Endothelial cell of umbilical vein (primary cell): ENCODE measurements around the gene ARHGEF28. TPM values are rescaled to one million over a fixed set of nuclear protein-coding genes. Genes with fewer than 3 reads are reported as not detected.

Experiments used
- BruUV-seq: library from RNA; stranded (reverse); fragments of 400-500 nt; replicated peaks from 2 replicates; lab custom pipeline; 2021; lab: Mats Ljungman, UMichigan
- CTCF ChIA-PET: fragments of 300-600, 350-600 bp; sonication (Branson Sonifier 250); formaldehyde crosslinking; loops from one replicate; lab custom pipeline; 2021; ENCODE audit warnings: antibody characterized with exemption, inconsistent platforms; lab: Charles Lee
- POLR2A ChIA-PET: fragments of 300-600, 350-600 bp; sonication (Branson Sonifier 250); formaldehyde crosslinking; loops from one replicate; lab custom pipeline; 2021; ENCODE audit warnings: antibody characterized with exemption, inconsistent platforms; lab: Charles Lee
- DNase-seq: peaks from one replicate; pipeline ENCODE4 v3.0.0-alpha.2; 2011; ENCODE audit warnings: low read depth, low spot score
- FAIRE-seq: peaks from 2 replicates; lab custom pipeline; 2011; peaks lifted over from hg19 to GRCh38; lab: Jason Lieb, UNC
- H2AFZ ChIP-seq: 2 replicates; pipeline ENCODE4 v1.6.0; 2012; ENCODE audit warnings: low read depth, low read length, control low read depth, inconsistent platforms
- H3K27ac ChIP-seq: 2 replicates; pipeline ENCODE4 v1.5.1; 2011; ENCODE audit warnings: low read depth, mild to moderate bottlenecking, control low read depth, low read length, moderate library complexity; ENCODE audit not compliant: insufficient read depth
- H3K27me3 ChIP-seq, 2 experiments: 2 replicates each; pipeline versions ENCODE4 v1.6.0 to v1.6.1; 2011; ENCODE audit warnings: low read length in 2 of 2, mixed read lengths in 1 of 2; ENCODE audit not compliant: control insufficient read depth in 2 of 2, insufficient read depth in 2 of 2
- H3K36me3 ChIP-seq, 2 experiments: 2 replicates in 1 of 2; 3 replicates in 1 of 2; pipeline ENCODE4 v1.5.1; 2011; ENCODE audit warnings: low read length in 2 of 2, mild to moderate bottlenecking in 1 of 2, moderate library complexity in 1 of 2; ENCODE audit not compliant: control insufficient read depth in 2 of 2, insufficient read depth in 2 of 2; ENCODE audit errors: extremely low read depth in 1 of 2
- H3K4me1 ChIP-seq: 3 replicates; pipeline ENCODE4 v1.5.1; 2011; ENCODE audit warnings: mild to moderate bottlenecking, low read length; ENCODE audit not compliant: control insufficient read depth, insufficient read depth; ENCODE audit errors: extremely low read depth
- H3K4me2 ChIP-seq: 2 replicates; pipeline ENCODE4 v1.6.1; 2011; ENCODE audit warnings: low read length, control low read depth, mixed read lengths; ENCODE audit not compliant: insufficient read depth
- H3K4me3 ChIP-seq, 3 experiments: fragments of 200-600 bp in 1 of 3; sonication (generic), shearing (Covaris generic) in 1 of 3; replicated peaks in 1 of 3; 2 replicates each; pipeline ENCODE4 v1.5.1; 2011 to 2016; ENCODE audit warnings: control low read depth in 3 of 3, low read length in 3 of 3, mild to moderate bottlenecking in 2 of 3, inconsistent platforms in 1 of 3, low read depth in 1 of 3, moderate library complexity in 1 of 3; ENCODE audit not compliant: insufficient read depth in 1 of 3
- H3K79me2 ChIP-seq: 2 replicates; pipeline ENCODE4 v1.6.0; 2012; ENCODE audit warnings: low read length, inconsistent platforms; ENCODE audit not compliant: control insufficient read depth, insufficient read depth
- H3K9ac ChIP-seq: replicated peaks from 2 replicates; pipeline ENCODE3; 2011; ENCODE audit warnings: low read length, control low read depth; ENCODE audit not compliant: insufficient read depth; ENCODE audit errors: extremely low read depth
- H3K9me1 ChIP-seq: replicated peaks from 3 replicates; pipeline ENCODE4 v1.6.0; 2011; ENCODE audit warnings: mild to moderate bottlenecking, low read length; ENCODE audit not compliant: control insufficient read depth, insufficient read depth; ENCODE audit errors: extremely low read depth
- H3K9me3 ChIP-seq: replicated peaks from 2 replicates; pipeline ENCODE4 v1.5.1; 2012; ENCODE audit warnings: low read length, inconsistent platforms; ENCODE audit not compliant: control insufficient read depth, insufficient read depth
- H4K20me1 ChIP-seq: replicated peaks from 2 replicates; pipeline ENCODE3; 2011; ENCODE audit warnings: mild to moderate bottlenecking, low read length; ENCODE audit not compliant: control insufficient read depth, insufficient read depth; ENCODE audit errors: extremely low read depth
- CTCF ChIP-seq, 2 donors: IDR thresholded peaks; 1 replicate in 1 of 2; 2 replicates in 1 of 2; pipeline ENCODE4 v1.5.1; 2011; ENCODE audit warnings: low read length in 2 of 2, mild to moderate bottlenecking in 2 of 2, moderate library complexity in 2 of 2, control low read depth in 1 of 2, inconsistent platforms in 1 of 2, low read depth in 1 of 2; ENCODE audit not compliant: insufficient read depth in 1 of 2; ENCODE audit errors: extremely low read depth in 1 of 2
- EZH2 ChIP-seq: IDR thresholded peaks from 2 replicates; pipeline ENCODE4 v1.6.1; 2012; ENCODE audit warnings: borderline replicate concordance, low read depth, mild to moderate bottlenecking, moderate library complexity, low read length, inconsistent platforms; ENCODE audit not compliant: severe bottlenecking
- FOS ChIP-seq: IDR thresholded peaks from 2 replicates; pipeline ENCODE4 v1.6.1; 2011; ENCODE audit warnings: mild to moderate bottlenecking, low read length, moderate library complexity, borderline replicate concordance; ENCODE audit not compliant: insufficient read depth
- GATA2 ChIP-seq: IDR thresholded peaks from 2 replicates; pipeline ENCODE4 v1.7.0; 2011; ENCODE audit warnings: low read depth, mild to moderate bottlenecking, moderate library complexity, mixed read lengths, low read length; ENCODE audit not compliant: insufficient read length, insufficient read depth
- JUN ChIP-seq: IDR thresholded peaks from 2 replicates; pipeline ENCODE4 v1.6.1; 2011; ENCODE audit warnings: borderline replicate concordance, low read depth; ENCODE audit not compliant: insufficient read length, insufficient read depth
- MAX ChIP-seq: IDR thresholded peaks from 2 replicates; pipeline ENCODE4 v1.6.1; 2011; ENCODE audit not compliant: insufficient read depth, insufficient read length
- MYC ChIP-seq: IDR thresholded peaks from one replicate; pipeline ENCODE4 v1.6.1; 2011; ENCODE audit warnings: mild to moderate bottlenecking, low read depth, low read length
- POLR2A ChIP-seq: IDR thresholded peaks from 2 replicates; pipeline ENCODE4 v1.6.1; 2012; ENCODE audit warnings: low read depth, mild to moderate bottlenecking, control low read depth, low read length
- POLR2AphosphoS5 ChIP-seq: IDR thresholded peaks from 2 replicates; pipeline ENCODE4 v1.6.1; 2012; ENCODE audit warnings: low read depth, mild to moderate bottlenecking, control low read depth, low read length, moderate library complexity; ENCODE audit not compliant: insufficient read depth
- dilution Hi-C: fragments of 300-500 bp; cut with MboI; formaldehyde crosslinking; loops from one replicate; pipeline ENCODE4 v1.15.0; 2019; ENCODE audit warnings: low sequenced_read_pairs; ENCODE audit not compliant: extremely low pct_ligation_motif_present
- intact Hi-C: fragments of 100-400 bp; cut with micrococcal nuclease; formaldehyde crosslinking; loops from one replicate; pipeline ENCODE4 v1.10.0; 2022
- polyA plus RNA-seq, 4 experiments: library from polyadenylated mRNA; depleted of rRNA in 3 of 4; stranded (reverse) in 3 of 4; unstranded in 1 of 4; fragments of >200 nt; gene quantifications; 2 replicates each; pipeline versions ENCODE4 v1.2.1 to v1.2.3, GENCODE V29; 2011 to 2012; ENCODE audit warnings: missing spikeins in 1 of 4
- total RNA-seq: library from RNA; stranded (reverse); gene quantifications from 2 replicates; pipeline ENCODE4 v1.2.3, GENCODE V29; 2021

Gene ARHGEF28
- total and polyA plus RNA-seq, 2 donors (not counting 3 experiments of a cell fraction or from before 2014, with no cell fraction given) = 29.5 to 108 TPM

GRCh38 chr5:73915345-73915744 lies 289.3 kb downstream of the ARHGEF28 start:
- Histone ChIP-seq H3K36me3 (peaks cover 15 to 22% of the 10 kb centered on the region in 2 experiments), H3K79me2 (peaks cover 2% of the 10 kb centered on the region), H3K9ac (no peak overlapping the region), H3K27ac (no peak overlapping the region), H3K9me3 (no peaks in the 10 kb centered on the region), H3K27me3 (no peaks in the 10 kb centered on the region), H4K20me1 (no peaks in the 10 kb centered on the region), H3K4me1 (peaks cover 10% of the 10 kb centered on the region), H2AFZ (no peak overlapping the region), H3K4me2 (no peak overlapping the region), H3K4me3 (no peak overlapping the region), H3K9me1 (no peaks in the 10 kb centered on the region)
- ChIA-PET POLR2A (no interaction called here), CTCF (interaction anchor here (1.2 to 5.9 kb wide), 2 partner anchors 13 to 31 kb away, joined by 4 to 19 read pairs; no protein-coding TSS in a partner anchor)
- intact Hi-C loops (no loop called here), dilution Hi-C loops (no loop called here)
- DNase-seq = no peak
- BruUV-seq = no TSS peak
- no peak for TF ChIP-seq POLR2AphosphoS5
- no peak for TF ChIP-seq GATA2
- no peak for TF ChIP-seq MYC
- TF ChIP-seq EZH2 = no peak
- no peak for TF ChIP-seq FOS
- TF ChIP-seq JUN = no peak
- no peak for TF ChIP-seq MAX
- TF ChIP-seq CTCF (IDR thresholded peaks at IDR 0.05; ENCODE audit: extremely low read depth in 1 of 2, insufficient read depth in 1 of 2, low read depth in 1 of 2, low read length in 2 of 2) = no peak
- no peak for TF ChIP-seq POLR2A
- FAIRE-seq = no peak
